ENCODE results near the gene CYTH4.

CYTH4 gene

DNA sequence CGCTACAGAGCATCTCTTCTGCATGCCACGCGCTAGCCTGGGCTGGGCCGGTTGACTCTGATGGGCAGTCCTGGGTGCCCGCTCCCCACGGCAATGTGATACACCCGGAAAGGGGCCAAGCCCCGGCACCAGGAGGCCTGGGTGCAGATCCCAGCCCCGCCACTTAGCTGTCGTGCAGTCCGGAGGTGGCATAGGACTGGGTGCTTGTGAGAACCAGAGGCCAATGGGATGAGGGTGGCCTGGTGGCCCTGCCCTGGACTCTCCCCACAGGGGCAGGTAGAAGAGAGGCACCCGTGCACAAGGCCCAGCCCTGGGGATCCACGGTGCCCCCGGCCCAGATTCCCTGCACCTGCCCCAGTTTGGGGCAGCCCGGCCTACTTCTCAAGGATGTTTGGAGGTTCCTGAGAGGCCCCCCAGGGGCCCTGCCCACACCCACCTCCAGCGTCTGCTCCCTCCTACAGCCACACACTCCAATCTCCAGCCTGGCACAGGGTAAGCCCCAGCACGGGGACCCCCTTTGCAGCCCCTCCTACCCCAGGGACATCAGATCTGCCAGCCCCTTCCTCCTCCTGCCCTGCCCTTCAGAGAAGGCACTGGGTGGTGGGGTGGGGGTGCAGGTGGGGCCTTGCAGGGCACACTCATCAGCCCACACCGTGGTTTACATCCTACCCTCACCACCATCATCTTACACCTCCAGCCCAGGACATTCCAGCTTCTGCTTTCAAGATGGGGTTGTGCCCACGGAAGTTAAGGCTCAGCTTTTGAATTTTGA lies 66.9 kb downstream of the CYTH4 start:
- DNase-seq (ENCODE audit: low read depth): no peak

DNA sequence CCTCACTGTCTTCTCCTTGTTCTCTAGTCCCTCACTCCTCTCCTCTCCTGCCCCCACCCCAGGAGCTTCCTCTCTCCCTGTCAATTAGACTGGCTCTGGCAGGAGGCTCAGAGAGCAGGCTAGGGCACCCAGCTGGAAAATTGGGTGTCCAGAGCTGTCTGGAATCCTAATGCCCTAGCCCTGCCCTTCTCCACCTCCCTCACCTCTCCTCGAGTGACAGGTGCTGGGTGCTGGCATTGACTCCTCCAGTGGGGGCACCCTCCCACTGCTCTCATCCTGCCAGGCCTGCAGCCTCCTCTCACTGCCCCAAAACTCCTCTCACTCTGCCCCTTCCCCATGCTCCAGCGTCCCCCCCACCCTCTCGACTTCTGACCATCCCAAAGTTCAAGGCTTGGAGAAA lies 68.9 kb downstream of the CYTH4 start:
- no peak for DNase-seq (ENCODE audit: low read depth)

DNA sequence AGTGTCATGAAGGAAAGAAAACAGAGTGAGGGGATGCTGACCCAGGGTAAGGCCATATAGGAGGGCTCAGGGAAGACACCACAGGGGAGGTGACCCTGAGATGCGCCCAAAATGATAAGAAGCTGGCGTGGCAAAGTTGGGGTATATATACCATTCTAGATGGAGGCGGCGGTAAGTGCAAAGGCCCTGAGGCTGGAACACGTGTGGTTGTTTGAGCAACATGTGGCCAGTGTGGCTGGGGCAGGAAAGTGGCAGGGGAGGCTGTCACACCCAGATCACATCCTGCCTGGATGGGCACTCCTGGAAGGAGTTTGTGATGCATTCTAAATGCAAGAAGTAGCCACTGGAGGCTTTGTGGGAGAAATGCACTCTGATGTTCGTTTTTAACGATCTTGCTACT lies 70.2 kb downstream of the CYTH4 start:
- no peak for DNase-seq (ENCODE audit: low read depth)

DNA sequence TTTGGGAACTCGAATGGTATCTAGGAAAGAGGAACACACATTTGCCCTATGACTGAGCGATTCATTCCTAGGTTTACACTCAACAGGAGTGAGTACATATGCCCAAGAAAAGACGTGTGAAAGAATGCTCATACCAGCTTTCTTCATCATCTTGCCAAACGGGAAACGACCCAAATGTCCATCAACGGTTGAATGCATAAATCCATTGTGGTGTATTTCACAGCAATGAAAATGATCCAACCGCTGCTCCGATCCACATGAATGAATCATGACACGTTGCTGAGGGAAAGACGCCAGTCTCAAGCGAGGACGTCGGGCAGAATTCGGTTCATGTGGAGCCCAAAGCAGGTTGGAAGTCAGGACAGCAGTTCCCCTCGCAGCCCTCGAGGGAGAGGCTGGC lies 71.5 kb downstream of the CYTH4 start:
- no peak for DNase-seq (ENCODE audit: low read depth)

DNA sequence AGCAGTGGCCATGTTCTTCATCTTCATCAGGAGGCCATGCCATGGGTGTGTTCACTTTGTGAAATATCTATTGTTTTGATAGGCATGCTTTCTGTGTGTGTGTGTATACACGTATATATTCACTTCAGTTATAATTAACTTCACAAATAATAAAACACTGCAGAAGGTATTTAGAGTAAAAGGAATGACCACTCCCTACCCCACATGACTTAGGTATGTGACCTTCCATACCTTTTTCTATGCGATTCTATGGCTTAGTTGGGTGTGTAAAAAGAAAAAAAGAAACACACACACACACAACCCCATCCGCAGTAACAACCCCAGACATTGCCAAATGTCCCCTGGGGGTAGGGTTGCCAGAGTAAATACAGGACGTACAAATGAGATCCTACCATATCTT lies 72.0 kb downstream of the CYTH4 start:
- DNase-seq (ENCODE audit: low read depth): no peak

DNA sequence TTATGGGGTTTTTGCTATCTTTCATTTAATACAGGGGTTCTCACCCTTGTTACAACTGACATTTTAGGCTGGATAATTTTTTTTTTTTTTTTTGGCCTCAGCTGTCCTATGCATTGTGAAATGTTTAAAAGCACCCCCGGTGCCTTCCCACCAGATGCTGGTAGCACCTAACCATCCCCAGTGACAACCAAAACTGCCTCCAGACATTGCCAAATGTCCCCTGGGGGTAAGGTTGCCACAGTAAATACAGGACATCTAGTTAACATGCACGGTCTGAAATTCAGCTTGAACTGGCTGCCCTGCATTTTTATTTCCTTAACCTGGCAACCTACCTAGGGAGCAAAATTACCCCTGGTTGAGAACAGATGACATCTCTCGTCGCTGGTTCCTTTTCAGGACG lies 72.4 kb downstream of the CYTH4 start:
- DNase-seq (ENCODE audit: low read depth): no peak

DNA sequence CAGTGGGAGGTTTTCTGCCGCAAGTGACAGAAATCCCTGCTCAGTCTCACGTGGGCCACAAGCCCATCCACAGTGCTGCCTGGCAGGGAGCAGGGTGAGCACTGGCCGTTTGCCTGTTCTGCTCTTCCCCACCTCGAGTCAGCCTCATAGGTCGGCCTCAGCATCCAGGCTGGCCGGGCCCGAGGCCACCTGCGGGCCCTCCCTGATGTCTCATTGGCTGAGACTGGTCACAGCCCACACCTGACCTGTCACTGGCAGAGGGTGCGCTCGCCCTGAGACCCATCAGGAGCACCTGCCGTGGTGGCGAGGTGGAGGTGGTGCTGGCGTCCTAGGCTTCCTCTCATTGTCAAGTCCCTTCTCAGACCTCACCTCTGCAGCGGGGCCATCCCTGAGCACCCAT lies 72.9 kb downstream of the CYTH4 start:
- DNase-seq (ENCODE audit: low read depth): no peak

DNA sequence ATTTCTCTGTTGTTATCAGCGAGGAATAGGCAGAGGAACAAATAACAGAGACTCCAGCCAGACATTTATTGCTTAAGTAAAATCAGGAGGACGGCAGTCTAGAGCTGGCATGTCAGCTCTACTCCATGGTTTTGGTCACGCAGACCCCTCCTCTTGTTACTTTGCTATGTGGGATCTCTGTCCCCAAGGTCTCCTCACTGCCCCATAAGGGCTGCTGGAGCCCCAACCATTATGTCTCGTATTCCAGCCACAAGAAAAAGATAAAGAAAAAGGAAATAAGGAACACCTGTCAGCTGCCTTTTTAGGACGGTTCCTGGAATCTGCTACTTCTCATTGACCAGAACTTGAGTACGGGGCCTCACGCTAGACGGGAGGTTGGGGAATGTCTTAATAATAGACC lies 74.6 kb downstream of the CYTH4 start:
- DNase-seq (ENCODE audit: low read depth): no peak

DNA sequence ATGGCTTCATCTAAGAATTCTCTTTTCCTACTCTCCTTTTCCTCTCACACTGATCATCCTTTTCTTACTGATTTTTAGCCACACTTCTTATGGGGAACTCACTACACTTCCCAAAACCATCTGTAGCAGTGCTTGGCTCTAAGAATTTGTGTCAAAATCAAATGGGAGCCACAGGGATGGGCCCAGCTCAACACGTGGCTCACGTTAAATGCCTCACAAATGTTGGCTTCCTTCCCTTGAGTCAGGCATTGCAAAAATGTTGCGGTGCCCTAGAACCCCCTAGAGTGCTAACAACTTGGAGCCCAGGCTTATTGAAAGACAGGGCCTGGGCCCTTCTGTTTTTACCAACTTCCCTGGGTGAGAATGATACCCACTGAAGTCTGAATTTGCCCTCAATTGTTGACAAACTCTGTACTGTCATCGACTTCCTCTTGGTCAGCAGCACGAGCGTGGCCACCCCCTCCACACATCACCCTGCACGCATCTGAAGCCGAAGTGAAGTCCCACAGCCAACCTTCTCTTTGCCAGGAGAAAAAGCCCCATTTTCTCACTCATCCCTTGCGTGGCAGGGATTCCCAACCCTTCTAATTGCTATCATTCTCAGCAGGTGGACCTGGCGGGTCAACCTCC lies 75.3 kb downstream of the CYTH4 start:
- no peak for DNase-seq (ENCODE audit: low read depth)

DNA sequence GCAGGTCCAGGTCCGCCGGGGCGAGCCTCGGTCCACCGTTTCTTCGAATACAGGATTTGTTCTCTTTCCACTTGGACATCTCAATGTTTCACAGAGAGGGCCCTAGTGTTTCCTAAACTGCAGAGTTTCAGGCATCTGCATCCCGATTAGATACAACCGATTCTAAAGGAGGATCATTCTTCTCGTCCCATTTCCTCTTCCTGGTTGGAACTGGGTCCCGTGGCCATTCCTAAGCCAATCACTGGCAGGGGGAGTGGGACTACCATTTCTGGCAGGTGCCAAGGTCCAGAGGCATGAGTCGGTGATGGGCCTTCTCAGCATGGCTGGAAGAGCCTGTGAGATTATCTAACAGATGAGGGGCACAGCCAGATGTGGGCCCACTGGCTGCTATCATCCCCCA lies 76.1 kb downstream of the CYTH4 start:
- DNase-seq (ENCODE audit: low read depth): no peak

DNA sequence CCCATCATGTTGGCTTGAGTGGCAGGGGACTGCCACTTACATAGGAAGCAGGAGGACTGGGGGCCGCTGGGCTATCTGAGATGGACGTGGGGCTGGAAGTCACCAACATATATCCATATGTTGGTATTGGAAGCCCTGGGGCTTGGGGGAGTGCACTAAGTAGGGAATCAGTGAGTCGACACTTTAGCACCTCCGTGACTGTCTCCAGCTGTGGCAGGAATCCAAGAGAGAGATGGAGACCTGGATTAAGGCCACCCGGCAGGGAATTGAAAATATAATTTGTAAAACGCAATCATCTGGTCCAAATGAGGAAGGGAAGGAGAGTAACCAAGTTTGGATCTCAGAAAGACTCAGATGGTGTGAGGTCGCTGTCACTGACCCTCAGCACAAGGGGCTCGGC lies 76.6 kb downstream of the CYTH4 start:
- DNase-seq (ENCODE audit: low read depth): no peak

DNA sequence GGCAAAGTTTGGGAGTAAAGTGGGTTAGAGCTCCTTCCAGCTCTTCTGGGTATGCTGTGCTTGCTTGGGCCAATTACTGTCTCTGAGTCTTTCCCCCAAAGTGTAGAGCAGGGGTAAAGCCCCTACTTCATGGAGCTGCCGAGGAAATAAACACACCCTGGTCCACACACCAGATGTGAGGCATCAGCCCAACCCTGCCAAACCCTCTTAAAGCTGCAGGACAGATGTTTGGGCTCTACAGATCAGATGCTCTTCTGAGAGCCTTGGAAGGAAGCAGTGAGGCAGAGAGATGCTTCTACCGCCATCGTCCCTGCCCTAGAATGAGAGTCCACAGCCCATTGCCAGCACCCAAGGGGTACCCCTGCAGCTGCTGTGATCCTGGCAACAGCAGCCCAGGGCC lies 80.3 kb downstream of the CYTH4 start:
- DNase-seq (ENCODE audit: low read depth): no peak

DNA sequence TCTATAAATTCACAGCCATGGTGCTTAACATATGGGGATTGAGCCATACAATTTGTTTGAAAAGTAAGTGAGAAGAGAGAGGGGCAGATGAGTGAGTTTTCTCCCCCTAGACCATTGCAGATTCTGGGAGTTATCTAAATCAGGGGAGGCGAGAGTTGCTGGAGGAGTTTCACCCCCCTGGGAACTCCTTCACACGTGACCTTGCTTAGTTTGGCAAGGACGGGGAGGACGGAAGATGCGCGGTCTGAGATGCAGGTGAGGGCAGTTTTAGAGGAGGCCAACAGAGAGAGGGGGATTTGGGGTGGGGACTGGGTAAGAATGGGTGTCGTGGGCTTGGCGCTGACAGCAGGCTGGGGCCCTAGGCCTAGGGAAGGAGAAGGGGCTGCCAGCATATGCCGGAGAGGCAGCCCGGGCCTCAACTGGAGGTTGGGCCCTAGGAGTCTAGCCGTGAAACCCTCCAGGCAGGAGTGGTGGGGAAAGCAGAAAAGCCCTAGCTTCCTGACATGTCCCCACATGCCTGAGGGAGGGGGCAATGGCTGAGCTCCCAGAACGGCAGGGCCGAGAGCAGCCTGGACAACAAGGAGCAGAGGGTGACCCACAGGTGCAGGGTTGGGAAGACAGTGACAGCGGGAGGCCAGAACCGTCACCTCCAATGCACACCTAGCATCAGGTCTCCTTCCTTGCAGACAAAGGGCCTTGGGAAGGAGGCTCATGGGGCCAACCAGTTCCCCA lies 81.1 kb downstream of the CYTH4 start:
- no peak for DNase-seq (ENCODE audit: low read depth)

Measured in activated gamma-delta T cell treated with anti-CD3 and anti-CD28 coated beads, Interleukin-2, amount 50 U/mL, for 16 hours (primary cell).